ENCODE data around the gene BMP8B.

DNA sequence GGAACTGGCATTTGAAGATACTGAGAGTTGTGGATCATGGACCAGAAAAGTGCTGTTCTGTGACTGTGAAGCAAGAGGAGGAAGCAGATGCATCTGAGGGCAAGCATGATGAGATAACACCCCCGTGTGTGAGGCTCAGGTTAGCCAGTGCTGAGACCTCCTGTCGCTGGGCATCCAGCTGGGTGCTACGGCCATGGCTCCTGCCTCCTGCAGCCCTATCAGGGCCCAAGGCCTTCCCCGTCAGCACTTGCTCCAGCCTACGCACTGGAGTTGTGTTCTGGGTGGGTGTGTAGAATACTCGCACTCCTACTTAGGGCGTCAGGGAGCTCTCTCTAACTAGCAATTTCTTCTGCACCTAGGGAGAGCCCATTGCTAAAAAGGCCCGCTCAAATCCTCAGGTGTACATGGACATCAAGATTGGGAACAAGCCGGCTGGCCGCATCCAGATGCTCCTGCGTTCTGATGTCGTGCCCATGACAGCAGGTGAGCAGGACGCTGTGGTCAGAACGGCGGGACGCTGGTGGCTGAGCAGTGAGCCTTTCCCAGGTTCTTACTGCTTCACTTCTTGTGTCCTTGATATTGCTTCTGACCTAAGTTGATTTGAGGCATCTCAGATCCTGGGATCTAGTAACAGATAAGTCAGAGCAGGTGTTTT is 43.5 kb downstream of the BMP8B start:
- TF ChIP-seq CTCF (conservative IDR thresholded peaks at IDR 0.05 in 1 of 2, IDR thresholded peaks at IDR 0.05 in 1 of 2; ENCODE audit: low read depth in 1 of 2, low read length in 2 of 2) (no peak), EZH2 (IDR thresholded peaks at IDR 0.05; ENCODE audit: low read length, missing control alignments) (no peak)

All from fibroblast of lung (primary cell).